Erythroblast (primary cell): ENCODE data around the gene MED13L.
A peak's percentile ranks its signal among the peaks of the same experiment; 100 is the strongest.
"Not testable (repeated sequence)": the region's sequence is repeated elsewhere in the genome, so short reads cannot be mapped to it uniquely, and the experiment has no call there.

Experiments used
- DNase-seq, 2 experiments: peaks; one replicate each; lab custom pipeline; 2025; lab: John Stamatoyannopoulos, UW
- GATA1 ChIP-seq: IDR thresholded peaks from 2 replicates; pipeline ENCODE4 v1.6.1; 2011; ENCODE audit warnings: low read depth, mild to moderate bottlenecking, control low read depth, low read length, moderate library complexity
- POLR2A ChIP-seq: IDR thresholded peaks from 2 replicates; pipeline ENCODE4 v1.6.1; 2011; ENCODE audit warnings: mild to moderate bottlenecking, low read length

The MED13L gene

GRCh38 chr12:116297224-116297834 lies 19.8 kb upstream of the MED13L start:
- TF ChIP-seq GATA1 (no peak), POLR2A (no peak)
- DNase-seq = no peak

GRCh38 chr12:116295327-116296263 lies 18.1 kb upstream of the MED13L start:
- no peak for DNase-seq
- TF ChIP-seq POLR2A (no peak), GATA1 (no peak)

GRCh38 chr12:116294454-116295165 lies 17.1 kb upstream of the MED13L start:
- DNase-seq = no peak
- no peak for TF ChIP-seq GATA1
- no peak for TF ChIP-seq POLR2A

GRCh38 chr12:116293687-116294453 lies 16.4 kb upstream of the MED13L start:
- DNase-seq = no peak
- TF ChIP-seq GATA1 (no peak), POLR2A (no peak)

- TF ChIP-seq GATA1 (no peak), POLR2A (no peak)
- no peak for DNase-seq
Measured at GRCh38 chr12:116291218-116291617, 13.7 kb upstream of the MED13L start.

- DNase-seq = no peak
- TF ChIP-seq GATA1 (no peak), POLR2A (no peak)
Measured at GRCh38 chr12:116288735-116289134, 11.2 kb upstream of the MED13L start.

GRCh38 chr12:116287842-116288301 lies 10.4 kb upstream of the MED13L start:
- no peak for TF ChIP-seq GATA1
- TF ChIP-seq POLR2A = no peak
- DNase-seq = no peak

- no peak for DNase-seq
- TF ChIP-seq GATA1 (no peak), POLR2A (no peak)
Measured at GRCh38 chr12:116284396-116284795, 6.9 kb upstream of the MED13L start.

- DNase-seq = not testable (repeated sequence)
Measured at GRCh38 chr12:116283881-116284280, 6.4 kb upstream of the MED13L start.

GRCh38 chr12:116282371-116283286 lies 5.1 kb upstream of the MED13L start:
- TF ChIP-seq GATA1 (no peak), POLR2A (no peak)
- no peak for DNase-seq

GRCh38 chr12:116280595-116281290 lies 3.2 kb upstream of the MED13L start:
- DNase-seq = no peak
- TF ChIP-seq GATA1 = no peak

GRCh38 chr12:116278667-116279066 lies 1.2 kb upstream of the MED13L start:
- DNase-seq = peak in 1 of 2 experiments; percentile 11
- TF ChIP-seq GATA1 = no peak
- no peak for TF ChIP-seq POLR2A
